HepG2 (cell line): ENCODE measurements around the gene CNTF. TPM values are rescaled to one million over a fixed set of nuclear protein-coding genes. Genes with fewer than 3 reads are reported as not detected.

Source experiments
- ATAC-seq: fragments of 200-7000 bp; cut with Tn5 transposase; 3 replicates; pipeline ENCODE4 v1.9.1; 2020; ENCODE audit warnings: mild to moderate bottlenecking, moderate library complexity
- BruUV-seq: library from RNA; stranded (reverse); fragments of 400-500 nt; replicated peaks from 2 replicates; lab custom pipeline; 2021; lab: Mats Ljungman, UMichigan
- CTCF ChIA-PET: fragments of 300-600 bp; formaldehyde crosslinking; extraction: SDS; loops from one replicate; lab custom pipeline; 2021; ENCODE audit warnings: low total read pairs, inconsistent platforms, low intra/inter-chr PET ratio; lab: Yijun Ruan, JAX
- POLR2A ChIA-PET: fragments of 350-600 bp; sonication (Branson Sonifier 250); formaldehyde crosslinking; loops from one replicate; lab custom pipeline; 2020; ENCODE audit warnings: antibody characterized with exemption, inconsistent platforms; lab: Yijun Ruan, JAX
- DNase-seq: peaks from one replicate; pipeline ENCODE4 v3.0.0-alpha.2; 2015; ENCODE audit warnings: low spot score
- FAIRE-seq: peaks from 3 replicates; lab custom pipeline; 2011; peaks lifted over from hg19 to GRCh38; lab: Jason Lieb, UNC
- H2AFZ ChIP-seq: one replicate; pipeline ENCODE4 v1.6.1; 2011; ENCODE audit warnings: low read length, inconsistent platforms
- H3K27ac ChIP-seq: fragments of 300-600 bp; 3 replicates; pipeline ENCODE4 v1.8.0; 2011; ENCODE audit warnings: mixed run types, mild to moderate bottlenecking, mixed read lengths, low read length, inconsistent platforms; ENCODE audit not compliant: insufficient read depth; ENCODE audit errors: extremely low read length
- H3K27me3 ChIP-seq, 2 experiments: fragments of 200-600 bp in 1 of 2; 2 replicates in 1 of 2; 3 replicates in 1 of 2; pipeline versions ENCODE4 v1.6.0 to v1.8.0; 2011; ENCODE audit warnings: low read length in 2 of 2, mild to moderate bottlenecking in 2 of 2, moderate library complexity in 2 of 2, inconsistent platforms in 1 of 2; ENCODE audit not compliant: insufficient read depth in 2 of 2, control insufficient read depth in 1 of 2
- H3K36me3 ChIP-seq, 2 experiments: fragments of 200-600 bp in 1 of 2; replicated peaks in 1 of 2; 2 replicates in 1 of 2; 3 replicates in 1 of 2; pipeline versions ENCODE4 v1.5.1 to v1.8.0; 2011; ENCODE audit warnings: low read length in 2 of 2, inconsistent platforms in 1 of 2; ENCODE audit not compliant: insufficient read depth in 2 of 2, control insufficient read depth in 1 of 2
- H3K4me1 ChIP-seq: 2 replicates; pipeline ENCODE4 v1.5.1; 2012; ENCODE audit warnings: low read length, inconsistent platforms; ENCODE audit not compliant: insufficient read depth
- H3K4me2 ChIP-seq: 2 replicates; pipeline ENCODE4 v1.6.0; 2011; ENCODE audit warnings: low read depth, low read length, inconsistent platforms
- H3K4me3 ChIP-seq, 3 experiments: fragments of 200-600 bp in 1 of 3; sonication (generic), shearing (Covaris generic) in 1 of 3; replicated peaks in 1 of 3; 2 replicates each; pipeline ENCODE4 v1.5.1; 2011 to 2016; ENCODE audit warnings: low read length in 3 of 3, inconsistent platforms in 2 of 3, low read depth in 2 of 3, mild to moderate bottlenecking in 2 of 3, control low read depth in 1 of 3, mixed read lengths in 1 of 3; ENCODE audit not compliant: insufficient read depth in 1 of 3
- H3K79me2 ChIP-seq: one replicate; pipeline ENCODE4 v1.6.1; 2011; ENCODE audit warnings: low read length, inconsistent platforms; ENCODE audit not compliant: insufficient read depth
- H3K9ac ChIP-seq: 2 replicates; pipeline ENCODE4 v1.6.0; 2011; ENCODE audit warnings: mild to moderate bottlenecking, low read depth, low read length, inconsistent platforms; ENCODE audit not compliant: insufficient read depth
- H3K9me3 ChIP-seq: 2 replicates; pipeline ENCODE4 v1.5.1; 2012; ENCODE audit warnings: mild to moderate bottlenecking, low read length
- H4K20me1 ChIP-seq: 2 replicates; pipeline ENCODE4 v1.6.0; 2011; ENCODE audit warnings: inconsistent platforms, mild to moderate bottlenecking, low read length, moderate library complexity; ENCODE audit not compliant: insufficient read depth
- HMGXB3 ChIP-seq: sonication (generic); formaldehyde crosslinking; IDR thresholded peaks from 2 replicates; pipeline ENCODE4 v1.4.0; 2020; ENCODE audit warnings: missing genetic modification reagents, borderline replicate concordance
- HNRNPLL ChIP-seq: fragments of 200-400 bp; formaldehyde crosslinking; IDR thresholded peaks from 2 replicates; pipeline ENCODE4 v1.6.1; 2017; ENCODE audit warnings: mild to moderate bottlenecking, low read depth, low read length; ENCODE audit not compliant: poor library complexity, severe bottlenecking
- KLF9 ChIP-seq: IDR thresholded peaks from 2 replicates; pipeline ENCODE4 v1.6.1; 2016; ENCODE audit warnings: low read depth
- MTF1 ChIP-seq: sonication (generic); formaldehyde crosslinking; IDR thresholded peaks from 2 replicates; pipeline ENCODE4 v1.5.0; 2020; ENCODE audit warnings: missing genetic modification reagents
- NFE2L2 ChIP-seq: fragments of 150-350 bp; IDR thresholded peaks from 2 replicates; pipeline ENCODE4 v1.6.1; 2014; ENCODE audit warnings: low read length
- PBX2 ChIP-seq: IDR thresholded peaks from 2 replicates; pipeline ENCODE4 v1.6.1; 2016; ENCODE audit warnings: control low read depth
- ZBTB7A ChIP-seq: sonication (generic); formaldehyde crosslinking; IDR thresholded peaks from 2 replicates; pipeline ENCODE4 v1.8.0; 2022; ENCODE audit warnings: mild to moderate bottlenecking, missing genetic modification reagents
- ZNF101 ChIP-seq: sonication (generic); formaldehyde crosslinking; IDR thresholded peaks from 2 replicates; pipeline ENCODE4 v1.4.0; 2020; ENCODE audit warnings: mild to moderate bottlenecking, low read depth, missing genetic modification reagents, borderline replicate concordance
- ZNF143 ChIP-seq: sonication (generic); formaldehyde crosslinking; IDR thresholded peaks from 2 replicates; pipeline ENCODE4 v1.4.0; 2020; ENCODE audit warnings: missing genetic modification reagents
- ZNF33B ChIP-seq: sonication (generic); formaldehyde crosslinking; IDR thresholded peaks from 2 replicates; pipeline ENCODE4 v1.5.1; 2020; ENCODE audit warnings: mild to moderate bottlenecking, missing genetic modification reagents
- ZNF773 ChIP-seq: sonication (generic); formaldehyde crosslinking; IDR thresholded peaks from 2 replicates; pipeline ENCODE4 v1.4.0; 2020; ENCODE audit warnings: missing genetic modification reagents, borderline replicate concordance
- WGBS: methylation state at CpG from one replicate; pipeline ENCODE4 v1.1.6; 2017; ENCODE audit warnings: low lambda C conversion rate; 5-methylcytosine and 5-hydroxymethylcytosine counted together
- in situ Hi-C: cut with HindIII; loops from 2 replicates; pipeline ENCODE4 v1.10.0; 2017; ENCODE audit warnings: low pct_unique_long_range_greater_than_20kb; ENCODE audit not compliant: extremely low pct_ligation_motif_present
- intact Hi-C: fragments of 100-400 bp; cut with micrococcal nuclease; formaldehyde crosslinking; loops from one replicate; pipeline ENCODE4 v1.10.0; 2022; ENCODE audit not compliant: unreplicated experiment
- polyA plus RNA-seq, 8 experiments: library from polyadenylated mRNA; depleted of rRNA in 3 of 8; stranded (reverse) in 7 of 8; unstranded in 1 of 8; fragments of >200 nt; fragmentation: Illumina TruSeq in 4 of 8; extraction: Trizol in 4 of 8; gene quantifications; 2 replicates each; pipeline versions ENCODE4 v1.2.1 to v1.2.3, GENCODE V29; 2011 to 2016; ENCODE audit warnings: low read depth in 4 of 8, missing spikeins in 1 of 8, mixed read lengths in 1 of 8; ENCODE audit not compliant: insufficient read depth in 1 of 8
- total RNA-seq, 5 experiments: library from RNA; depleted of rRNA; stranded (reverse); fragments of >200 nt; fragmentation: Illumina TruSeq; extraction: Trizol; gene quantifications; 2 replicates each; pipeline ENCODE4 v1.2.3, GENCODE V29; 2016; ENCODE audit warnings: low read depth in 1 of 5

CNTF gene
- total and polyA plus RNA-seq, 2 of the 13 experiments (the other 11 are each of a cell fraction or from before 2014, with no cell fraction given): 0.51 to 2.3 TPM

GRCh38 chr11:58631378-58631777 is 8.9 kb downstream of the CNTF start:
- Histone ChIP-seq H3K4me3 (no peak overlapping the region), H3K9me3 (no peaks in the 10 kb centered on the region), H3K27me3 (no peaks in the 10 kb centered on the region), H2AFZ (no peak overlapping the region), H3K4me2 (no peak overlapping the region), H3K4me1 (no peaks in the 10 kb centered on the region), H3K36me3 (no peaks in the 10 kb centered on the region; a peak in 1 of 5 replicates), H3K27ac (no peak overlapping the region), H4K20me1 (no peaks in the 10 kb centered on the region), H3K9ac (no peak overlapping the region), H3K79me2 (no peaks in the 10 kb centered on the region)
- no TSS peak for BruUV-seq
- ChIA-PET POLR2A (no interaction called here), CTCF (no interaction called here)
- in situ Hi-C loops: no loop called here
- FAIRE-seq: no peak
- no peak for DNase-seq
- intact Hi-C loops: no loop called here
- 61% methylated on average over 3 of the region's 3 CpGs for WGBS
- ATAC-seq: no peak
- TF ChIP-seq KLF9 (CRISPR knock-in tag): no peak
- no peak for TF ChIP-seq PBX2 (CRISPR knock-in tag)
- TF ChIP-seq ZBTB7A (CRISPR knock-in tag): no peak
- TF ChIP-seq ZNF33B: no peak
- TF ChIP-seq NFE2L2: no peak
- no peak for TF ChIP-seq ZNF101 (CRISPR knock-in tag)
- no peak for TF ChIP-seq HNRNPLL
- no peak for TF ChIP-seq ZNF773 (CRISPR knock-in tag)
- no peak for TF ChIP-seq HMGXB3 (CRISPR knock-in tag)
- TF ChIP-seq ZNF143 (CRISPR knock-in tag): no peak
- TF ChIP-seq MTF1: no peak
